ENCODE results near the gene SFXN1. TPM values are rescaled to one million over a fixed set of nuclear protein-coding genes. Genes with fewer than 3 reads are reported as not detected.

Gene SFXN1
- total RNA-seq, 3 donors from 2014 or later (not counting 1 experiment from before 2014, with no cell fraction given) = 30.3 to 55.2 (median 44.0) TPM

DNA sequence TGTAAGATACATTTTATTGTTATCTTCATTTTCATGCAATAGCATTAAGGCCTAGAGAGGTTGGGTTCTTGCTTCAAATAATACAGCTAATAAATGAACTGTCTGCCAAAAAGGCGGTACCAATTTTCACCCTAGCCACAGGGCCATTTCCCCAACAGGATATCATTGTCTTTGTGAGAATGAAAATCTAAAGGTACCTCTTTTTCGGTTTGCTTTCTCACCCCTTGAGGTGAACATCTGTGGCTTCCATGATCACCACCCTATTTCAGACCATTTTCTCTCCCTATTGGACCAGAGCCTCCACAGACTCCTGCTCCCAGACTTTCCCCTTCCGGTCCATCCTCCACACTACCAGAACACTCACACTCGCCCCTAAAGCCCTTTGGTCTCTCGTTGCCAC, 60.2 kb downstream of the SFXN1 start:
- intact Hi-C loops (cut with micrococcal nuclease) = no loop called here

GRCh38 chr5:175539936-175540335, 61.6 kb downstream of the SFXN1 start:
- H3K27me3 ChIP-seq (ENCODE audit: control insufficient read depth, insufficient read depth, low read length) = no peaks in the 10 kb centered on the region
- ATAC-seq (no peak), DNase-seq (no peak)
- WGBS (ENCODE audit: insufficient coverage) = 95% methylated on average over 2 of the region's 2 CpGs
- Mint-ChIP-seq H3K9me3 (no peaks in the 10 kb centered on the region), H3K4me1 (no peaks in the 10 kb centered on the region), H3K36me3 (no peaks in the 10 kb centered on the region), H3K27ac (no peak overlapping the region), H3K4me3 (no peak overlapping the region), H3K27me3 (ENCODE audit: low read depth in 2 of 2) (peaks cover 5 to 12% of the 10 kb centered on the region in 2 donors)
- H3K36me3 ChIP-seq (ENCODE audit: control insufficient read depth, insufficient read depth, low read length) = no peaks in the 10 kb centered on the region
- no peak for TF ChIP-seq CTCF (IDR thresholded peaks at IDR 0.05)
- H3K4me3 ChIP-seq (ENCODE audit: low read length) = no peak overlapping the region
- intact Hi-C loops (cut with micrococcal nuclease) = no loop called here
- no peaks in the 10 kb centered on the region for H3K9me3 ChIP-seq (ENCODE audit: control insufficient read depth, insufficient read depth, low read length)
- no peaks in the 10 kb centered on the region for H3K4me1 ChIP-seq (ENCODE audit: control insufficient read depth, insufficient read depth, low read length)
- no peak overlapping the region for H3K27ac ChIP-seq (ENCODE audit: low read length)

More for the DNA sequence above, 60.2 kb downstream of the SFXN1 start:
- H3K9me3 ChIP-seq (ENCODE audit: control insufficient read depth, insufficient read depth, low read length) = no peaks in the 10 kb centered on the region
- DNase-seq (no peak), ATAC-seq (no peak)
- Mint-ChIP-seq H3K27ac (no peak overlapping the region), H3K4me1 (peaks cover 0 to 8% of the 10 kb centered on the region in 2 donors), H3K4me3 (no peak overlapping the region), H3K9me3 (no peaks in the 10 kb centered on the region), H3K36me3 (no peaks in the 10 kb centered on the region), H3K27me3 (ENCODE audit: low read depth in 2 of 2) (peaks cover 8% of the 10 kb centered on the region in 2 donors)
- no peak overlapping the region for H3K27ac ChIP-seq (ENCODE audit: low read length)
- TF ChIP-seq CTCF (IDR thresholded peaks at IDR 0.05) = no peak
- H3K27me3 ChIP-seq (ENCODE audit: control insufficient read depth, insufficient read depth, low read length) = no peaks in the 10 kb centered on the region
- WGBS (ENCODE audit: insufficient coverage) = 77% methylated on average over 5 of the region's 5 CpGs
- no peaks in the 10 kb centered on the region for H3K36me3 ChIP-seq (ENCODE audit: control insufficient read depth, insufficient read depth, low read length)
- peaks cover 5% of the 10 kb centered on the region for H3K4me1 ChIP-seq (ENCODE audit: control insufficient read depth, insufficient read depth, low read length)
- no peak overlapping the region for H3K4me3 ChIP-seq (ENCODE audit: low read length)

DNA sequence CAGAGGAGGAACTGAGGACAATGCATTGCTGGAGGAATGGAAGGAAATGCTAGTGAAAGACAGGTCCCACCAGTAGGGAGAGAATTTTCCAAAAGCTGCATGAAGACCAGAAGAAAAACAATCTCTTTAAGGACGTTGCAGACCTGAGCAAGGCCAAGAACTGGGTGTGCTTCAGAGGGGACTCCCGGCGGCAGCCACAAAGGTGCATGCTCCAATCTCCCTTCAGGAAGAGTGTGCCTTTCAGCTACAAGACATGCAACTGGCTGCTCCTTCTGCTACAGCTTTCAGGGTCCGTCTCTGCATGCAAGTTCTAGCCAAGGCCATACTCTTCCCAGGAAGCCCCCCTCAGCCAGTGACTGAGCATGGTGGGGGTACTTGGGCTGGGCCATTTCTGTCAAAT, 62.9 kb downstream of the SFXN1 start:
- H3K9me3 Mint-ChIP-seq = no peaks in the 10 kb centered on the region
- no peaks in the 10 kb centered on the region for H3K4me1 ChIP-seq (ENCODE audit: control insufficient read depth, insufficient read depth, low read length)
- H3K9me3 ChIP-seq (ENCODE audit: control insufficient read depth, insufficient read depth, low read length) = no peaks in the 10 kb centered on the region
- no peaks in the 10 kb centered on the region for H3K4me1 Mint-ChIP-seq
- H3K27me3 ChIP-seq (ENCODE audit: control insufficient read depth, insufficient read depth, low read length) = no peaks in the 10 kb centered on the region
- no peak overlapping the region for H3K4me3 Mint-ChIP-seq
- H3K36me3 Mint-ChIP-seq = no peaks in the 10 kb centered on the region
- peaks cover 8 to 25% of the 10 kb centered on the region in 2 donors for H3K27me3 Mint-ChIP-seq (ENCODE audit: low read depth in 2 of 2)
- intact Hi-C loops (cut with micrococcal nuclease) = no loop called here
- H3K27ac ChIP-seq (ENCODE audit: low read length) = no peak overlapping the region
- no peak overlapping the region for H3K4me3 ChIP-seq (ENCODE audit: low read length)
- H3K27ac Mint-ChIP-seq = no peak overlapping the region
- ATAC-seq (no peak), DNase-seq (no peak)
- no peak for TF ChIP-seq CTCF (IDR thresholded peaks at IDR 0.05)
- WGBS (ENCODE audit: insufficient coverage) = 64% methylated on average over 4 of the region's 4 CpGs
- no peaks in the 10 kb centered on the region for H3K36me3 ChIP-seq (ENCODE audit: control insufficient read depth, insufficient read depth, low read length)

DNA sequence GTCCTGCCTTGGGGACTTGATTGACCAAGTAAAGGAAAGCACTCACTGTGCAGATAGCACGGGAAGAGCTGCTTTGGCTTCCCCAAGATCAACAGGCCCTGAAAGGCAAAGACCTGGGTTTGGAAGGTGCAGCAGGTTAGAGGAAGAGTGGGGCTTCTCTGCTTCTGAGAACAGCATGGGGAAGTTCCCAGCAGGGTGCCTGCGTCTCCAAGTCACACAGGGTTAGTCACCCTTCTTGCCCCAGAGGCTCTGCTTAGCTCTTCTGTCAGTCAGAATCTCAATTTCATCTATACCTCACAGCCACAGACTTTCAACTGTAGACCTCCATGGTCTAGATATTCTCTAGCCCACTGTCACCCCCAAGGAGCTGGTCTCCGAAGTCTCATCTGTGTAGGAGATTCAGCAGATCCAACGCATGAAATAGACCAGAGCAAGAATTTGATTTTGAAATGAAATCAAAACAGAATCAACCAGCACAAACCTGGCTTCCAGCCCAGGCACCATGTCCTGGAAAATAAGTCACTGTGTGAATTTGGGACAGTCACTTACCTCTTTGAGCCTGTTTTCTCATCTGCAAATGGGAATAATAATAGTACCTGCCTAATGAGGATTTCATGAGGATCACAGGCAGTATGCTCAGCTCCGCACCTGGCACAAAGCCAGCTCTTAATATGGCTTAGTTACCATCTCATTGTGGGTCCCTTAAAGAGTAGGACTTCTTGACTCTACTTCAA, 64.0 kb downstream of the SFXN1 start:
- Mint-ChIP-seq H3K9me3 (no peaks in the 10 kb centered on the region), H3K4me1 (no peaks in the 10 kb centered on the region), H3K27me3 (ENCODE audit: low read depth in 2 of 2) (peaks cover 12 to 35% of the 10 kb centered on the region in 2 donors), H3K36me3 (no peaks in the 10 kb centered on the region), H3K4me3 (no peak overlapping the region), H3K27ac (no peak overlapping the region)
- no peak overlapping the region for H3K4me3 ChIP-seq (ENCODE audit: low read length)
- no peak for DNase-seq
- no peaks in the 10 kb centered on the region for H3K36me3 ChIP-seq (ENCODE audit: control insufficient read depth, insufficient read depth, low read length)
- ATAC-seq = no peak
- H3K27me3 ChIP-seq (ENCODE audit: control insufficient read depth, insufficient read depth, low read length) = peaks cover 2% of the 10 kb centered on the region
- 92% methylated on average over 5 of the region's 5 CpGs for WGBS (ENCODE audit: insufficient coverage)
- H3K9me3 ChIP-seq (ENCODE audit: control insufficient read depth, insufficient read depth, low read length) = no peaks in the 10 kb centered on the region
- intact Hi-C loops (cut with micrococcal nuclease) = no loop called here
- H3K27ac ChIP-seq (ENCODE audit: low read length) = no peak overlapping the region
- no peaks in the 10 kb centered on the region for H3K4me1 ChIP-seq (ENCODE audit: control insufficient read depth, insufficient read depth, low read length)
- no peak for TF ChIP-seq CTCF (IDR thresholded peaks at IDR 0.05)
